ENCODE results near the gene TASOR.
"Not testable (repeated sequence)": the region's sequence is repeated elsewhere in the genome, so short reads cannot be mapped to it uniquely, and the experiment has no call there.

TASOR gene, protein sequence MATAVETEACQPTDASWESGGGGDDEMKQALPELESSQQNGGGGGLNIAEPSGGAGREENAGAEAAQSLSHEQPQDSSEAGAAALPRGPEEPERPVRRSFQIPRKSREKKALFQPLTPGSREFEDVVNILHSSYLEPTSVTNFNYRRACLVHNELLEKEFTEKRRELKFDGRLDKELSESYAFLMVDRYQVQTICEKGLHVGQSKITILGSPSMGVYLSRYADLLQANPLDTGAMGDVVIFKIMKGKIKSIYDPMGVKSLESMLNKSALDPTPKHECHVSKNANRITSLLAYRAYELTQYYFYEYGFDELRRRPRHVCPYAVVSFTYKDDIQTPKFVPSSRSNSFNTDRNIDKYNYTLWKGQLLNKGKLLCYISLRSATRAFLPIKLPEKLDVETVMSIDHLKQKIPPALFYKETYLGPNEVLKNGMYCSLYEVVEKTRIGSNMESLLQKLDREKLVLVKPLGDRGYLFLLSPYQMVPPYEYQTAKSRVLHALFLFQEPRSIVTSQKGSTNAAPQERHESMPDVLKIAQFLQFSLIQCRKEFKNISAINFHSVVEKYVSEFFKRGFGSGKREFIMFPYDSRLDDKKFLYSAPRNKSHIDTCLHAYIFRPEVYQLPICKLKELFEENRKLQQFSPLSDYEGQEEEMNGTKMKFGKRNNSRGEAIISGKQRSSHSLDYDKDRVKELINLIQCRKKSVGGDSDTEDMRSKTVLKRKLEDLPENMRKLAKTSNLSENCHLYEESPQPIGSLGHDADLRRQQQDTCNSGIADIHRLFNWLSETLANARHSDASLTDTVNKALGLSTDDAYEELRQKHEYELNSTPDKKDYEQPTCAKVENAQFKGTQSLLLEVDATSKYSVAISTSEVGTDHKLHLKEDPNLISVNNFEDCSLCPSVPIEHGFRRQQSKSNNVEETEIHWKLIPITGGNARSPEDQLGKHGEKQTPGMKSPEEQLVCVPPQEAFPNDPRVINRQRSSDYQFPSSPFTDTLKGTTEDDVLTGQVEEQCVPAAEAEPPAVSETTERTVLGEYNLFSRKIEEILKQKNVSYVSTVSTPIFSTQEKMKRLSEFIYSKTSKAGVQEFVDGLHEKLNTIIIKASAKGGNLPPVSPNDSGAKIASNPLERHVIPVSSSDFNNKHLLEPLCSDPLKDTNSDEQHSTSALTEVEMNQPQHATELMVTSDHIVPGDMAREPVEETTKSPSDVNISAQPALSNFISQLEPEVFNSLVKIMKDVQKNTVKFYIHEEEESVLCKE (N-terminal part only)

DNA sequence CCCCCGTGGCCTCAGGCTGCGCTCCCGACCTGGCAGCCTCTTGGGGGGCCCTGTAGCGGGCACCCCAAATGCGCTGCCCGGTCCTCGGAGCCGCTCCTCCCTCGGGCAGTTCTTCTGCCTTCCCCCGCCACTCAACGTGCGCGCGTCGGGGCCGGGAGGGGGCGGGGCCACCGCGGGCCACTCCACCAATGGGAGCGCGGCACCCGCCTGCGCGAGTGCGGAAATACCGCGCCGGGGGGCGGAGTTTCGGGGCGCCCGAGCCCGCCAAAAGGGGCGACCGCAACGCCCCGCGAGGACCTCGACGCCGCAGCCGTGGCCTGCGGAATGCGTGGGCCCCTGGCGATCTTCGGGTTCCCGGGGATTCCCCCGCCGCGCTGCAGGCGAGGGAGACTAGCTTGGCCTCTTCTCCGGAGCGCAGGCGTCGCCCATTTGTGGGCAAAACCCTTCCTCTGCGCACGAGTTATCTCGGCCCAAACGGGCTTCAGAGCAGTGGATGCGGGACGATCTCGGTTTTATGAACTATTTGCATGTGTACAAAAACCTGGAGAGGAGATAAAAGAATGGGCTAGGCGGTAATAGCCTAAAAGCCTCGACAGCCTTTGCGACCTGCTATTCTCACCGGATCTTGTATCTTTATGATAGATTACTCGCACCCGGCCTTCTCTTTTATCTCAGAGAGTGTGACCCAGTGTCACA is at the start of gene TASOR:
TASOR (minus strand) TSS at position 144 of the 696 bp plus-strand sequence. CDS start 259 bp downstream, outside the sequence.
- peak; percentile 84 for DNase-seq (ENCODE audit: extremely low spot score, insufficient read length, low read depth)
- peak; percentile 69 for FAIRE-seq

GRCh38 chr3:56732109-56732508 is 49.0 kb upstream of the TASOR start:
- no peak for FAIRE-seq
- DNase-seq (ENCODE audit: extremely low spot score, insufficient read length, low read depth) = no peak

GRCh38 chr3:56725175-56725574 is 42.1 kb upstream of the TASOR start:
- DNase-seq (ENCODE audit: extremely low spot score, insufficient read length, low read depth) = peak; percentile 56
- peak; percentile 99 for FAIRE-seq

DNA sequence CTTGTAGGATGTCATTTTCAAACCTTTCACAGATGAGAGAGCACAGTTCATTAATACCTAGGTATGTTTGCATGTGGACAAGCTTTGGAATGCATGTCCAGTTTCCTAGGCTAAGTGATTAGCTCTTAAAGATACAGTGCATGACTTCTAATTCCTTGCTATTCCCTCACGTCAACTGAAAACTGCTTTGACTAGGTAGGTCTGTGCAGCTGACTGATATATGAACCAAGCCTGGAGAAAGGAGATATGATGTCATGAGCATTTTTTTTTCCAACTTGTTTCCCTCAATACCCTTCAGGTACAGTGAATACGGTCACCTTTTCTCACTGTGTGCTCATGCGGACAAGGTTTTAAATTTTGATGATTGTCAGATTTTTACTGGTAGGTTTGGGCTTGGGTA is 41.6 kb upstream of the TASOR start:
- no peak for FAIRE-seq

GRCh38 chr3:56720849-56721248 is 37.8 kb upstream of the TASOR start:
- DNase-seq (ENCODE audit: extremely low spot score, insufficient read length, low read depth) (no peak), FAIRE-seq (no peak)

More for the DNA sequence above, 41.6 kb upstream of the TASOR start:
- no peak for DNase-seq (ENCODE audit: extremely low spot score, insufficient read length, low read depth)

- not testable (repeated sequence) for DNase-seq (ENCODE audit: extremely low spot score, insufficient read length, low read depth)
Measured at GRCh38 chr3:56718809-56719208, 35.7 kb upstream of the TASOR start.

GRCh38 chr3:56711344-56711743 is 28.3 kb upstream of the TASOR start:
- DNase-seq (ENCODE audit: extremely low spot score, insufficient read length, low read depth) = no peak
- FAIRE-seq = no peak

More at GRCh38 chr3:56718809-56719208, 35.7 kb upstream of the TASOR start:
- FAIRE-seq = not testable (repeated sequence)

GRCh38 chr3:56707412-56707811 is 24.3 kb upstream of the TASOR start:
- not testable (repeated sequence) for FAIRE-seq; DNase-seq (ENCODE audit: extremely low spot score, insufficient read length, low read depth)

- no peak for FAIRE-seq
Measured at GRCh38 chr3:56706629-56707028, 23.6 kb upstream of the TASOR start.

DNA sequence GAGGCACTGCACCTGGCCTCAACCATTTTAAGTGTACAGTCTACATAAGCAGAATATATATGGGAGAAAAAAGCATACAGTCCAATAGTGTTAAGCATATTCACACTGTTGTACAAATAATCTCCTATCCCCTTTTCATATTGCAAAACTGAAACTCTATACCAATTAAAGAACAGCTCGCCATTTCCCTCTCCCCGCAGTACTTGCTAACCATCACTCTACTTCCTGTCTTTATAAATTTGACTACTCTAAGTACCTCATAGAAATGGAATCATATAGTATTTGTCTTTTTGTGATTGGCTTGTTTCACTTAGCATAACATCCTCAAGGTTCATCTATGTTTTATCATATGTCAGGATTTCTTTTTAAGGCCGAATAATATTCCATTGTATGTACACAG is 21.6 kb upstream of the TASOR start:
- DNase-seq (ENCODE audit: extremely low spot score, insufficient read length, low read depth) = no peak
- peak; percentile 71 for FAIRE-seq

More at GRCh38 chr3:56706629-56707028, 23.6 kb upstream of the TASOR start:
- no peak for DNase-seq (ENCODE audit: extremely low spot score, insufficient read length, low read depth)

DNA sequence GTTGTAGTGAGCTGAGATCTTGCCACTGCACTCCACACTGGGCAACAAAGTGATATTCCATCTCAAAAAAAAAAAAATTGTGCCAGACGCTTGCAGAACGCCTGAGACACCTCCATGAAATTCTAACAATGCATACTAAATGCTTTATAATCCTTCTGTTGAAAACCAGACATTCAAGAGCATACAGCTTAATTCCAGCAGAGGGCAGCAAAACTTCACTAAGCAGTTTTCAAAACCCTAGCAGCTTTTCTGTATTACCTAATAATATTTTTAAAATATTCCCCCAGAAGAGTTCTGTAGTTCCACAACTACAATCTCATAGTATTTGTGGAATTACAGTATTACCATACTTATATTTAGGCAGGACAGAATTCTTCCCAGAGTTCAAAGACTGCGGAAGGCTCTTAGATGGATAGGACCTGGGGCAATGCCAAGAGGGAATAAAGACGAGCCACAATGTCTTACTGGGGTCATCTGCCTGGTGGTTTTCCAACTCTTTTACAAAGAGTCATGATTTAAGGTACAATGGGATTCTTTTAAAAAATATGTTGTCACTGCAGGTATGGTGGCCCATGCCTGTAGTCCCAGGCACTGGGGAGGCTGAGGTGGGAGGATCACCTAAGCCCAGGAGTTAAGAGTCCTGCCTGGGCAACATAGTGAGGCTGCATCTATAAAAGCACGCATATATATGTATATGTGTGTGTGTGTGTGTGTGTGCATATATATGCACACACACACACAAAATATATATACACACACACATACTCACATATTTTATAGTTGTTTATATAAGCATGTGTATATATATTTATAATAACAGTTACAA is 19.6 kb upstream of the TASOR start:
- FAIRE-seq (peak; percentile 78), DNase-seq (ENCODE audit: extremely low spot score, insufficient read length, low read depth) (no peak)

DNA sequence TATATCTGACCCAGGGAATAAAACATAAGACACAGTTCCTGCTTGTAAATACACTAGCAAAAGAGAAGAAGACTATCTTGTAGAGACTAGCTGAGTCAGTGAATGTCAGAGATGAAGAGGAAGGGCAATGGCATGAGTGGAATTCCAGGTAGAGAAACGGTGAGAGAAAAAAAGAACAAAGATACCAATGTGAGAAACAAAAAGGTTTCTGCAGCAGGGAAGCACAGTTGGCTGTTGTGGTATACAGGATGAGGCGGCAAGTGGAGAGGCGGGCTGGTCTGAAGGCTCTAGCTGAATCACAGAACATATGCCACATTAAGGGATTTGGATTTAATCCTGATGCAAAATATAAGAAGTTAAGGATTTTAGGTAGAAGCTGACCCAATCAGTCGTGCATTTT is 17.1 kb upstream of the TASOR start:
- DNase-seq (ENCODE audit: extremely low spot score, insufficient read length, low read depth) (no peak), FAIRE-seq (no peak)

DNA sequence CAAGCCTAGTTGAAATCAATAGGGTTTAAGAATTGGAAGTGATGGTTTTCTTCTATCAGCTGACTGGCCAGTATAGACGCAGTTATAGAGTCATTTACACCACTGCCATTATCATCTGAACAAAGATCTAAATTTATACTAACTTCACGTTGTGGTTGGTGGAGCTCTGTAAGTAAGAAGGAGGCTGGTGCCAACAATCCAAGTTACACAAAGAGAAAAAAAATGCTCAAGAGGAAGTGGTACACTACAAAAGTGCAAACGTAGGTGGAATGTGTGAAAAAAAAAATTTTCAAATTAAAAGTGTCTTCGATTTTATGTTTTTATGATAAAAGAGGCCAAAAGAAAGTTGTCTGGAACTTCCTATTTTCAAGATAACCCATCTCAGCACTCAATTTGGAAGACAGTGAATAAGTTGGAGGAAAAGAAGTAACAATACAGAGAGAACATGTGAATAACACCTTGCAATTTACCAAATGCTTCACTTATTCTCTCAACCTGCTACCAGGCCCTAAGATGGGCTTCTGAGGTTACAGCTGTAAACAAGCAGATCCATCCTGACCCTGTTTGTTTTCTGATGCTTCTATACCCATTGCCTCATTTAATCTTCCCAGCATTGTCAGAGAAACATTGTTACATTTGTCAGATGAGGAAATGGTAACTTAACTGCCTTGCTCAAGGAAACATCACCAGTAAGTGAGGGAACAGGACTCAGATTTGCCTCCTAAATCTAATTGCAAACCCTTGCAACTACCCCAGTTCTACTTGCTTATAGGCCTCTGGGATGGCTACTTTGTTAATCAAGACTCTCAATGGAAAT is 12.0 kb upstream of the TASOR start:
- FAIRE-seq = peak; percentile 59
- no peak for DNase-seq (ENCODE audit: extremely low spot score, insufficient read length, low read depth)

GRCh38 chr3:56693750-56694149 is 10.7 kb upstream of the TASOR start:
- DNase-seq (ENCODE audit: extremely low spot score, insufficient read length, low read depth) (no peak), FAIRE-seq (no peak)

DNA sequence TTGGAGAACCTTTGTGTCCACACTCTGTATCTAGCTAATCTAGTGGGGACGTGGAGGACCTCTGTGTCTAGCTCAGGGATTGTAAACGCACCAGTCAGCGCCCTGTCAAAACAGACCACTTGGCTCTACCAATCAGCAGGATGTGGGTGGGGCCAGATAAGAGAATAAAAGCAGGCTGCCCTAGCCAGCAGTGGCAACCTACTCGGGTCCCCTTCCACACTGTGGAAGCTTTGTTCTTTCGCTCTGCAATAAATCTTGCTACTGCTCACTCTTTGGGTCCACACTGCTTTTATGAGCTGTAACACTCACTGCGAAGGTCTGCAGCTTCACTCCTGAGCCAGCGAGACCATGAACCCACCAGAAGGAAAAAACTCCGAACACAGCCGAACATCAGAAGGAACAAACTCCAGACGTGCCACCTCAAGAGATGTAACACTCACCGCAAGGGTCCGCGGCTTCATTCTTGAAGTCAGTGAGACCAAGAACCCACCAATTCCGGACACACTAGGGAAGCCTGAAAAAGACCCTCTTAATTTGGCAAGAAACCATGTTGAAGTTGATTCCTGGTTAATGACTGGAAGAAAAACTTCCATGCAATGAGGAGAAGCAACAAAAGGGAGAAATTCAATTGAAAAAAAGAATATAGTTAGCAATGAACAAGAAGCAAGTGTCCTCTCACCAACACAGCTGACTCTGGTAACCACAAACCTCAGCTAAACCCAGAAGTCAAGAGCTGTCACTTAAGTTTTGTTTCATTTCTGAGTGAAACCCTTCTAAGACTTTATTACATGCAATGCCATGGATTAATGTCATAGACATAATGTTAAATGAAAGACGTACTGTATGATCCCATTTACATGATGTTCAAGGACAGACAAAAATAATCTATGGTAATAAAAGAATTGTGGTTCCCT is 9.7 kb upstream of the TASOR start:
- FAIRE-seq = peak; percentile 91
- DNase-seq (ENCODE audit: extremely low spot score, insufficient read length, low read depth) = peak; percentile 30

DNA sequence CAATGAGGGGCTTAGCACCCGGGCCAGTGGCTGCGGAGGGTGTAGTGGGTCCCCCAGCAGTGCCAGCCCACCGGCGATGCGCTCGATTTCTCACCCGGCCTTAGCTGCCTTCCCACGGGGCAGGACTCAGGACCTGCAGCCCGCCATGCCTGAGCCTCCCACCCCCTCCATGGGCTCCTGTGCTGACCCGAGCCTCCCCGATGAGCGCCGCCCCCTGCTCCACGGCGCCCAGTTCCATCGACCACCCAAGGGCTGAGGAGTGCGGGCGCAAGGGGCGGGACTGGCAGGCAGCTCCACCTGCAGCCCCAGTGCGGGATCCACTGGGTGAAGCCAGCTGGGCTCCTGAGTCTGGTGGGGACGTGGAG is 8.9 kb upstream of the TASOR start:
- not testable (repeated sequence) for DNase-seq (ENCODE audit: extremely low spot score, insufficient read length, low read depth); FAIRE-seq

Data from GM18507 (cell line).